A549 (cell line): ENCODE data around the gene LYPLAL1. TPM values are rescaled to one million over a fixed set of nuclear protein-coding genes. Genes with fewer than 3 reads are reported as not detected.

Source experiments
- ATAC-seq, 2 experiments: fragments of 200-7000 bp in 1 of 2; fragments of >200 bp in 1 of 2; cut with Nextera tagmentation in 1 of 2; cut with Tn5 transposase in 1 of 2; 3 replicates each; pipeline versions ENCODE4 v1.8.0 to v1.9.1; 2018 to 2020; ENCODE audit warnings: mild to moderate bottlenecking in 1 of 2, moderate library complexity in 1 of 2
- CTCF ChIA-PET: fragments of 300-600 bp; sonication (Branson Sonifier 250); formaldehyde crosslinking; extraction: SDS; loops from one replicate; lab custom pipeline; 2021; ENCODE audit warnings: antibody characterized with exemption, inconsistent platforms; lab: Yijun Ruan, JAX
- POLR2A ChIA-PET: fragments of 350-600 bp; formaldehyde crosslinking; extraction: SDS; loops from one replicate; lab custom pipeline; 2021; ENCODE audit warnings: antibody characterized with exemption, inconsistent platforms; lab: Yijun Ruan, JAX
- DNase-seq, 2 experiments: peaks; one replicate each; pipeline versions ENCODE4 v3.0.0 to v3.0.0-alpha.2; 2011 to 2016; ENCODE audit warnings: low read depth in 1 of 2, low spot score in 1 of 2
- FAIRE-seq: peaks from 2 replicates; lab custom pipeline; 2011; peaks lifted over from hg19 to GRCh38; lab: Jason Lieb, UNC
- H3K27ac ChIP-seq, 2 experiments: fragments of >200 bp; sonication (Bioruptor Twin); formaldehyde crosslinking; 3 replicates each; pipeline ENCODE4 v1.5.1; 2016 to 2017
- H3K4me1 ChIP-seq: fragments of >200 bp; sonication (Bioruptor Twin); formaldehyde crosslinking; 3 replicates; pipeline ENCODE4 v1.6.1; 2016
- H3K4me2 ChIP-seq: fragments of >200 bp; sonication (Bioruptor Twin); formaldehyde crosslinking; 3 replicates; pipeline ENCODE4 v1.6.1; 2016
- H3K4me3 ChIP-seq: fragments of >200 bp; sonication (Bioruptor Twin); formaldehyde crosslinking; 3 replicates; pipeline ENCODE4 v1.5.1; 2016
- H3K9me3 ChIP-seq: fragments of >200 bp; sonication (Bioruptor Twin); formaldehyde crosslinking; 3 replicates; pipeline ENCODE4 v1.6.1; 2016
- ATOH8 ChIP-seq: fragments of 250-450 bp; sonication (Bioruptor Pico); IDR thresholded peaks from 2 replicates; pipeline ENCODE4 v1.5.0; 2020; ENCODE audit warnings: low read depth, mild to moderate bottlenecking, moderate library complexity
- BCL3 ChIP-seq: fragments of >200 bp; sonication (Bioruptor Twin); formaldehyde crosslinking; IDR thresholded peaks from 3 replicates; pipeline ENCODE4 v1.6.1; 2016
- CBX2 ChIP-seq: fragments of 200-600 bp; sonication (generic); IDR thresholded peaks from 2 replicates; pipeline ENCODE4 v1.6.1; 2016; ENCODE audit warnings: low read depth, mild to moderate bottlenecking, borderline replicate concordance
- CTCF ChIP-seq: fragments of >200 bp; sonication (Bioruptor Twin); formaldehyde crosslinking; IDR thresholded peaks from 3 replicates; pipeline ENCODE4 v1.5.1; 2016
- ELK1 ChIP-seq: fragments of 150-350 bp; IDR thresholded peaks from 2 replicates; pipeline ENCODE4 v1.6.1; 2014; ENCODE audit warnings: low read depth, mild to moderate bottlenecking, low read length
- ESRRA ChIP-seq: fragments of 150-350 bp; IDR thresholded peaks from 2 replicates; pipeline ENCODE4 v1.6.1; 2014; ENCODE audit warnings: mild to moderate bottlenecking, low read length, borderline replicate concordance
- FOSB ChIP-seq: fragments of 250-450 bp; sonication (Bioruptor Pico); IDR thresholded peaks from 2 replicates; pipeline ENCODE4 v1.5.0; 2020; ENCODE audit warnings: mild to moderate bottlenecking, moderate library complexity
- HDAC2 ChIP-seq: fragments of 200-600 bp; sonication (generic); IDR thresholded peaks from 2 replicates; pipeline ENCODE4 v1.6.1; 2016
- HES2 ChIP-seq: fragments of >200 bp; sonication (Bioruptor Twin); formaldehyde crosslinking; IDR thresholded peaks from 2 replicates; pipeline ENCODE4 v1.6.1; 2016
- HOXA7 ChIP-seq: fragments of 250-450 bp; sonication (Bioruptor Pico); IDR thresholded peaks from 2 replicates; pipeline ENCODE4 v1.5.0; 2020; ENCODE audit warnings: mild to moderate bottlenecking, moderate library complexity
- HOXB13 ChIP-seq: fragments of 250-450 bp; sonication (Bioruptor Pico); IDR thresholded peaks from 2 replicates; pipeline ENCODE4 v1.5.0; 2020; ENCODE audit warnings: low read depth, mild to moderate bottlenecking, moderate library complexity
- HOXB5 ChIP-seq: fragments of 250-450 bp; sonication (Bioruptor Pico); IDR thresholded peaks from 2 replicates; pipeline ENCODE4 v1.5.0; 2020; ENCODE audit warnings: mild to moderate bottlenecking, moderate library complexity
- JUN ChIP-seq, 2 experiments: fragments of >200 bp; sonication (Bioruptor Twin); formaldehyde crosslinking; IDR thresholded peaks; 2 replicates in 1 of 2; 3 replicates in 1 of 2; pipeline ENCODE4 v1.6.1; 2016 to 2017
- KDM1A ChIP-seq: fragments of 200-600 bp; sonication (generic); IDR thresholded peaks from 2 replicates; pipeline ENCODE4 v1.6.1; 2016; ENCODE audit warnings: low read depth, mild to moderate bottlenecking
- KDM5A ChIP-seq: fragments of 200-600 bp; sonication (generic); IDR thresholded peaks from 2 replicates; pipeline ENCODE4 v1.6.1; 2016; ENCODE audit warnings: antibody characterized with exemption, mild to moderate bottlenecking
- MAX ChIP-seq: IDR thresholded peaks from 2 replicates; pipeline ENCODE4 v1.6.1; 2012
- MAZ ChIP-seq: fragments of 150-350 bp; IDR thresholded peaks from 2 replicates; pipeline ENCODE4 v1.6.1; 2014; ENCODE audit warnings: antibody characterized with exemption, low read depth, low read length, borderline replicate concordance
- NPAS2 ChIP-seq: fragments of 250-450 bp; sonication (Bioruptor Pico); IDR thresholded peaks from 2 replicates; pipeline ENCODE4 v1.8.0; 2022; ENCODE audit warnings: mild to moderate bottlenecking, moderate library complexity, borderline replicate concordance
- NR3C1 ChIP-seq: fragments of >200 bp; sonication (Bioruptor Twin); formaldehyde crosslinking; IDR thresholded peaks from 3 replicates; pipeline ENCODE4 v1.6.1; 2017
- PBX3 ChIP-seq: IDR thresholded peaks from 2 replicates; pipeline ENCODE4 v1.6.1; 2012
- PHF8 ChIP-seq: fragments of 200-600 bp; sonication (generic); IDR thresholded peaks from 2 replicates; pipeline ENCODE4 v1.6.1; 2016; ENCODE audit warnings: low read depth, mild to moderate bottlenecking, antibody characterized with exemption, moderate library complexity, borderline replicate concordance
- POLR2A ChIP-seq: IDR thresholded peaks from 2 replicates; pipeline ENCODE4 v1.6.1; 2012; ENCODE audit warnings: mild to moderate bottlenecking, low read length
- POLR2AphosphoS2 ChIP-seq: conservative IDR thresholded peaks from 2 replicates; pipeline ENCODE4 v1.6.1; 2012; ENCODE audit warnings: low read length, improper control_type of control experiment, inconsistent platforms
- RAD21 ChIP-seq, 2 experiments: fragments of >200 bp in 1 of 2; sonication (Bioruptor Twin) in 1 of 2; formaldehyde crosslinking in 1 of 2; IDR thresholded peaks in 1 of 2; conservative IDR thresholded peaks in 1 of 2; 2 replicates in 1 of 2; 3 replicates in 1 of 2; pipeline ENCODE4 v1.6.1; 2012 to 2018; ENCODE audit warnings: inconsistent platforms in 1 of 2
- RCOR1 ChIP-seq: fragments of 150-350 bp; IDR thresholded peaks from 2 replicates; pipeline ENCODE4 v1.6.1; 2014; ENCODE audit warnings: antibody characterized with exemption, low read length, low read depth
- RFX5 ChIP-seq: fragments of 450-650 bp; IDR thresholded peaks from 2 replicates; pipeline ENCODE4 v1.7.1; 2014; ENCODE audit warnings: antibody characterized with exemption, mild to moderate bottlenecking, moderate library complexity
- SMC3 ChIP-seq: fragments of >200 bp; sonication (Bioruptor Twin); formaldehyde crosslinking; IDR thresholded peaks from 3 replicates; pipeline ENCODE4 v1.6.1; 2018; ENCODE audit warnings: inconsistent platforms
- SREBF2 ChIP-seq: fragments of 450-650 bp; IDR thresholded peaks from 2 replicates; pipeline ENCODE4 v1.6.1; 2014; ENCODE audit warnings: mild to moderate bottlenecking, moderate library complexity
- TP53 ChIP-seq: fragments of 250-450 bp; sonication (Bioruptor Pico); IDR thresholded peaks from 2 replicates; pipeline ENCODE4 v1.5.0; 2021; ENCODE audit warnings: mild to moderate bottlenecking, moderate library complexity
- WGBS: methylation state at CpG from one replicate; pipeline ENCODE4 v1.1.6; 2017; ENCODE audit errors: missing lambda C conversion rate; 5-methylcytosine and 5-hydroxymethylcytosine counted together
- polyA plus RNA-seq, 4 experiments: library from polyadenylated mRNA; depleted of rRNA in 3 of 4; stranded (reverse); fragments of >200 nt; fragmentation: RNase III in 1 of 4; extraction: RNeasy Plus Mini Kit Qiagen cat#74134 plus additional on column Dnase treatment in 1 of 4; gene quantifications; 2 replicates in 3 of 4; 3 replicates in 1 of 4; pipeline ENCODE4 v1.2.3, GENCODE V29; 2011 to 2017

LYPLAL1 gene
- polyA plus RNA-seq, 2 of the 4 experiments (the other 2 are of a cell fraction): 13.6 to 61.2 TPM

GRCh38 chr1:219201656-219202055 lies 28.0 kb downstream of the LYPLAL1 start:
- Histone ChIP-seq H3K4me2 (no peak overlapping the region), H3K4me3 (no peak overlapping the region), H3K9me3 (0 out of 3 replicates have a peak, but pooled peaks cover 5% of the 10 kb centered on the region), H3K4me1 (0 out of 3 replicates have a peak, but pooled peaks cover 6% of the 10 kb centered on the region), H3K27ac (no peak overlapping the region)
- CTCF ChIA-PET: interaction anchor here (0.6 to 1.6 kb wide), 3 partner anchors 184 to 609 kb away, joined by 3 read pairs; no protein-coding TSS in a partner anchor
- DNase-seq: no peak
- WGBS: 62% methylated on average over 3 of the region's 3 CpGs
- no peak for TF ChIP-seq MAX
- no peak for TF ChIP-seq ATOH8 (CRISPR knock-in tag)
- TF ChIP-seq SMC3: no peak
- no peak for TF ChIP-seq RFX5
- TF ChIP-seq HES2: no peak
- TF ChIP-seq HDAC2: no peak
- no peak for TF ChIP-seq HOXB5 (CRISPR knock-in tag)
- no peak for TF ChIP-seq PHF8
- no peak for TF ChIP-seq ESRRA
- no peak for TF ChIP-seq CBX2
- no peak for TF ChIP-seq SREBF2
- TF ChIP-seq RAD21 (conservative IDR thresholded peaks at IDR 0.05 in 1 of 2, IDR thresholded peaks at IDR 0.05 in 1 of 2): no peak
- no peak for TF ChIP-seq ELK1
- TF ChIP-seq NR3C1: no peak
- no peak for FAIRE-seq
- POLR2A ChIA-PET: no interaction called here
- ATAC-seq: no peak; a peak in 1 of 6 replicates

- Histone ChIP-seq H3K4me1 (peaks cover 13% of the 10 kb centered on the region), H3K4me2 (no peak overlapping the region), H3K4me3 (no peak overlapping the region), H3K27ac (no peak overlapping the region), H3K9me3 (no peaks in the 10 kb centered on the region)
- DNase-seq: no peak
- ChIA-PET CTCF (interaction anchor here (1.1 kb wide), 1 partner anchor 183 kb away, joined by 3 read pairs; no protein-coding TSS in a partner anchor), POLR2A (no interaction called here)
- FAIRE-seq: no peak
- ATAC-seq: no peak
- TF ChIP-seq CBX2 (no peak), FOSB (CRISPR knock-in tag) (no peak), PBX3 (no peak), HOXA7 (no peak), POLR2A (no peak), MAZ (no peak), TP53 (CRISPR knock-in tag) (no peak), HOXB5 (CRISPR knock-in tag) (no peak), NPAS2 (CRISPR knock-in tag) (no peak), KDM5A (no peak), KDM1A (no peak), RCOR1 (no peak), BCL3 (no peak), SMC3 (no peak), JUN (IDR thresholded peaks at IDR 0.05) (no peak), CTCF (no peak), POLR2AphosphoS2 (no peak), ATOH8 (CRISPR knock-in tag) (no peak), HOXB13 (CRISPR knock-in tag) (no peak)
- 70% methylated on average over 2 of the region's 2 CpGs for WGBS
Measured at GRCh38 chr1:219202567-219202966, 28.9 kb downstream of the LYPLAL1 start.
